Cardiac fibroblast (primary cell): ENCODE results near the gene NEUROG2.
"Not testable (repeated sequence)": the region's sequence is repeated elsewhere in the genome, so short reads cannot be mapped to it uniquely, and the experiment has no call there.

Source experiments
- DNase-seq, 2 donors: peaks; one replicate each; pipeline versions ENCODE4 v3.0.0 to v3.0.0-alpha.2; 2010; ENCODE audit warnings: low read depth in 2 of 2
- H3K4me3 ChIP-seq, 2 donors: replicated peaks in 1 of 2; 1 replicate in 1 of 2; 2 replicates in 1 of 2; pipeline ENCODE4 v1.5.1; 2011; ENCODE audit warnings: low read depth in 2 of 2, low read length in 2 of 2, mild to moderate bottlenecking in 2 of 2, moderate library complexity in 1 of 2
- CTCF ChIP-seq: IDR thresholded peaks from one replicate; pipeline ENCODE4 v1.5.1; 2011; ENCODE audit warnings: low read depth, mild to moderate bottlenecking, low read length, inconsistent platforms

NEUROG2 gene

GRCh38 chr4:112536123-112536522 is 20.1 kb upstream of the NEUROG2 start:
- no peak overlapping the region for H3K4me3 ChIP-seq
- no peak for DNase-seq
- no peak for TF ChIP-seq CTCF

GRCh38 chr4:112532267-112532666 is 16.3 kb upstream of the NEUROG2 start:
- no peak for TF ChIP-seq CTCF
- peak in 1 of 2 donors; percentile 48 for DNase-seq

GRCh38 chr4:112531146-112531545 is 15.2 kb upstream of the NEUROG2 start:
- no peak for TF ChIP-seq CTCF
- DNase-seq = peak in 1 of 2 donors; percentile 19
- no peak overlapping the region for H3K4me3 ChIP-seq

More at GRCh38 chr4:112532267-112532666, 16.3 kb upstream of the NEUROG2 start:
- no peak overlapping the region for H3K4me3 ChIP-seq

- TF ChIP-seq CTCF = no peak
- no peak overlapping the region for H3K4me3 ChIP-seq
- no peak for DNase-seq
These were observed 10.1 kb upstream of the NEUROG2 start for GRCh38 chr4:112526061-112526460.

GRCh38 chr4:112523764-112524505 is 8.0 kb upstream of the NEUROG2 start:
- TF ChIP-seq CTCF = peak; percentile 46
- H3K4me3 ChIP-seq = peak overlapping the region; percentile 28 to 39
- DNase-seq = peak; percentile 26 to 27

- no peak for TF ChIP-seq CTCF
- DNase-seq = peak; percentile 26 to 36
- peak overlapping the region in 1 of 2 donors; percentile 24 for H3K4me3 ChIP-seq
These were observed 7.2 kb upstream of the NEUROG2 start for GRCh38 chr4:112523008-112523721.

- DNase-seq = not testable (repeated sequence)
These were observed 6.5 kb upstream of the NEUROG2 start for GRCh38 chr4:112522431-112522830.

More at GRCh38 chr4:112522431-112522830, 6.5 kb upstream of the NEUROG2 start:
- not testable (repeated sequence) for H3K4me3 ChIP-seq
